Ovary (tissue), 9 donors: ENCODE results near the gene KAT8. TPM values are rescaled to one million over a fixed set of nuclear protein-coding genes. Genes with fewer than 3 reads are reported as not detected.
A peak's percentile ranks its signal among the peaks of the same experiment; 100 is the strongest.

Experiments
- DNase-seq, 5 donors: peaks; one replicate each; pipeline ENCODE4 v3.0.0-alpha.2; 2019 to 2020
- H3K27ac ChIP-seq, 2 donors: fragments of 200-600 bp; one replicate each; pipeline versions ENCODE4 v1.5.1 to v1.8.0; 2019 to 2022
- H3K27me3 ChIP-seq: fragments of 200-600 bp; one replicate; pipeline ENCODE4 v1.8.0; 2022
- H3K36me3 ChIP-seq: fragments of 200-600 bp; sonication (generic); one replicate; pipeline ENCODE4 v1.5.1; 2019
- H3K4me1 ChIP-seq: one replicate; pipeline ENCODE4 v1.8.1; 2013; ENCODE audit warnings: mild to moderate bottlenecking, moderate library complexity; ENCODE audit not compliant: insufficient read depth
- H3K4me3 ChIP-seq: fragments of 200-600 bp; sonication (generic); one replicate; pipeline ENCODE4 v1.5.1; 2017
- H3K9me3 ChIP-seq, 2 donors: fragments of 200-600 bp in 1 of 2; sonication (generic) in 1 of 2; one replicate each; pipeline versions ENCODE4 v1.5.1 to v1.8.1; 2013 to 2019; ENCODE audit warnings: mild to moderate bottlenecking in 1 of 2, moderate library complexity in 1 of 2
- EP300 ChIP-seq: sonication (generic); formaldehyde crosslinking; IDR thresholded peaks from one replicate; pipeline ENCODE4 v1.6.1; 2017; ENCODE audit warnings: antibody characterized with exemption
- POLR2A ChIP-seq: fragments of 450-650 bp; IDR thresholded peaks from one replicate; pipeline ENCODE4 v1.6.1; 2017; ENCODE audit warnings: antibody characterized with exemption, mild to moderate bottlenecking, moderate library complexity
- WGBS, 3 donors: extraction: QIAGEN DNeasy Blood & Tissue Kit in 1 of 3; methylation state at CpG; one replicate each; pipeline versions ENCODE4 v1.1.5 to v1.1.7; 2013 to 2017; 5-methylcytosine and 5-hydroxymethylcytosine counted together
- intact Hi-C, 4 donors: fragments of 100-400 bp; cut with DNase I; formaldehyde crosslinking; loops; one replicate each; pipeline versions ENCODE4 v1.11.0 to v1.15.1; 2022 to 2023
- polyA plus RNA-seq, 2 donors: library from polyadenylated mRNA; stranded (reverse); fragments of 200-250 nt in 1 of 2; fragments of 350-450 nt in 1 of 2; fragmentation: Illumina TruSeq in 1 of 2; extraction: RNeasy Lipid Tissue Mini Kit (QIAGEN cat#74804) in 1 of 2; gene quantifications; one replicate each; pipeline ENCODE4 v1.2.3, GENCODE V29; 2013 to 2014
- total RNA-seq, 7 donors: library from RNA; depleted of rRNA in 2 of 7; stranded (reverse); fragments of >200 nt in 2 of 7; fragmentation: NEBNext Ultra II Directional in 3 of 7; extraction: Animal tissue kit (Norgen Biotek cat#: 25700) in 3 of 7; gene quantifications; one replicate each; pipeline versions ENCODE4 v1.1.0 to v1.2.4, GENCODE V29; 2016 to 2023
- TF ChIP-seq, protein P1 (sequence below), 3 donors: fragments of 450-650 bp in 2 of 3; fragments of 200-600 bp in 1 of 3; IDR thresholded peaks; one replicate each; pipeline versions ENCODE4 v1.5.1 to v1.8.0; 2016 to 2022; ENCODE audit warnings: antibody characterized with exemption in 3 of 3, mild to moderate bottlenecking in 1 of 3
- donor health status: DM: no; HTN: no; CAD: no; lungs with moderate emphysema.
- donor health status: DM: no; HTN: no; CAD: no.
- donor health status: Bipolar disorder and iron deficiency.
- donor health status: DM: yes; HTN: yes; CAD: no.
- donor health status: DM: no; HTN: no; CAD: no.
- donor health status: DM: yes; HTN: yes; CAD: no.

Gene KAT8
- total and polyA plus RNA-seq, 9 donors = 66.4 to 129 (median 88.7) TPM

DNA sequence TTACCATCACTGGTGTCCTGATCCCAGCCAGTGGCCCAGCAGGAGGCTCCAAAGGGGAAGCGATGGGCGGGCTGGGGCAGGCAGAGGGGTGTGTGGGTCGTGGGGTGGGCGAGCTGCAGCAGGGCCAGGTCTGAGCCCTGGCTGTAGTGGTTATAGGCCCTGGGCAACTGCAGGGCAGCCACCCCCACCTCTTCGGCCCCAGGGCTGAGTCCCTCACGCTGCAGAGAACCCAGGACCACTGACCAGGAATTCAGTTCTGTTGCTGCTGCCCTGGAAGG lies 30.9 kb upstream of the KAT8 start:
- no peak overlapping the region for H3K4me3 ChIP-seq
- TF ChIP-seq EP300 = no peak
- no peak for TF ChIP-seq POLR2A
- TF ChIP-seq, protein P1, sequence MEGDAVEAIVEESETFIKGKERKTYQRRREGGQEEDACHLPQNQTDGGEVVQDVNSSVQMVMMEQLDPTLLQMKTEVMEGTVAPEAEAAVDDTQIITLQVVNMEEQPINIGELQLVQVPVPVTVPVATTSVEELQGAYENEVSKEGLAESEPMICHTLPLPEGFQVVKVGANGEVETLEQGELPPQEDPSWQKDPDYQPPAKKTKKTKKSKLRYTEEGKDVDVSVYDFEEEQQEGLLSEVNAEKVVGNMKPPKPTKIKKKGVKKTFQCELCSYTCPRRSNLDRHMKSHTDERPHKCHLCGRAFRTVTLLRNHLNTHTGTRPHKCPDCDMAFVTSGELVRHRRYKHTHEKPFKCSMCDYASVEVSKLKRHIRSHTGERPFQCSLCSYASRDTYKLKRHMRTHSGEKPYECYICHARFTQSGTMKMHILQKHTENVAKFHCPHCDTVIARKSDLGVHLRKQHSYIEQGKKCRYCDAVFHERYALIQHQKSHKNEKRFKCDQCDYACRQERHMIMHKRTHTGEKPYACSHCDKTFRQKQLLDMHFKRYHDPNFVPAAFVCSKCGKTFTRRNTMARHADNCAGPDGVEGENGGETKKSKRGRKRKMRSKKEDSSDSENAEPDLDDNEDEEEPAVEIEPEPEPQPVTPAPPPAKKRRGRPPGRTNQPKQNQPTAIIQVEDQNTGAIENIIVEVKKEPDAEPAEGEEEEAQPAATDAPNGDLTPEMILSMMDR (IDR thresholded peaks at IDR 0.05) = no peak
- 78 to 82% (median 79%) methylated on average over 4 to 6 of the region's 6 CpGs for WGBS, 3 donors
- intact Hi-C loops = loop anchor here in 1 of 4 donors (10.0 kb wide), 1 partner anchor 98 kb away; the partner anchor contains the start of gene FUS
- H3K27ac ChIP-seq = no peak overlapping the region
- peaks cover 2% of the 10 kb centered on the region for H3K4me1 ChIP-seq
- no peaks in the 10 kb centered on the region for H3K27me3 ChIP-seq
- H3K36me3 ChIP-seq = no peaks in the 10 kb centered on the region
- no peaks in the 10 kb centered on the region for H3K9me3 ChIP-seq
- no peak for DNase-seq

DNA sequence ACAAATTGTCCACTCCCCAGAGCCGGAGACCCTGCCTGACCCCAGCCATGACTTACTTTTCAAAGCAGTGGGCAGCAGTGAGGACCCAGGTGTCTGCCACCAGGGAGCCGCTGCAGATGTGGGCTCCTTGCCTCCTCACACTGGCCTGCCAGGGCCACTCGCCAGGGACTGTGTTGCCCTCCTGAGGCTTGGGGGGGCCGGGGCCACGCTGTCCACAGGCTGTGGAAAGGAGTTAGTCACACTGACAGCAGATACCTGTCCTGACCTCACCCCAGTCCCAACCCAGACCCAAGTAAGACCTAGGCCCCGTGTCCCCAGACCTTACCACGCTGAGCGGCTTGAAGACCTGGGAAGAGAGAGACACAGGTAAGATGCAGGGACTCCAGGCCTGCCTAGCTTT lies 30.0 kb upstream of the KAT8 start:
- H3K9me3 ChIP-seq = no peaks in the 10 kb centered on the region
- no peaks in the 10 kb centered on the region for H3K36me3 ChIP-seq
- no peak for DNase-seq
- H3K4me1 ChIP-seq = no peaks in the 10 kb centered on the region
- intact Hi-C loops = loop anchor here in 1 of 4 donors (10.0 kb wide), 1 partner anchor 97 kb away; the partner anchor contains the start of gene FUS
- H3K27ac ChIP-seq = no peak overlapping the region
- TF ChIP-seq POLR2A = no peak
- TF ChIP-seq, protein P1 (IDR thresholded peaks at IDR 0.05) = no peak
- no peak for TF ChIP-seq EP300
- 88 to 93% (median 92%) methylated on average over 8 of the region's 8 CpGs for WGBS, 3 donors
- no peaks in the 10 kb centered on the region for H3K27me3 ChIP-seq
- H3K4me3 ChIP-seq = no peak overlapping the region

DNA sequence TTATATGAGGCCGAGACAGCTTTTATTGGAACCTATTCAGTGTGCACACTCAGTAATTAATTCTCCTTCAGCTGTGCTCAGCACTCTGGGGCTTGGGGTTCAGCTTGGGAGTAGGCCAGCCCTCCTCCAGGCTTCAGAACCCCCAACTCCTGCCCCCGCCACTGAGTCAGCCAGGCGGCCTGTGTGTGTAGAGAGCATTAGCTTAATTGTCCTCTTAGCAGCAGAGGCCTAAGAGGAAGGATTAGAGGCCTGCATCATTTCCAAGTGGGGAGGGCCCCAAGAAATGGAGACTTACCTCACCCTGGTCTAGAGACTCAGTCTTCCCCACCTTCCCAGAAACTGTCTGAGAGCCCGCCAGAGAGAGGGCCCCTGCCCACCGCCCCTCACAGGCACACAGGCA lies 29.5 kb upstream of the KAT8 start:
- Histone ChIP-seq H3K4me3 (no peak overlapping the region), H3K27ac (no peak overlapping the region), H3K9me3 (no peaks in the 10 kb centered on the region), H3K36me3 (no peaks in the 10 kb centered on the region), H3K27me3 (no peaks in the 10 kb centered on the region), H3K4me1 (no peaks in the 10 kb centered on the region)
- WGBS, 3 donors = 72 to 79% (median 74%) methylated on average over 5 of the region's 5 CpGs
- no peak for TF ChIP-seq POLR2A
- no peak for TF ChIP-seq EP300
- intact Hi-C loops = loop anchor here in 1 of 4 donors (10.0 kb wide), 1 partner anchor 97 kb away; the partner anchor contains the start of gene FUS
- DNase-seq = no peak

DNA sequence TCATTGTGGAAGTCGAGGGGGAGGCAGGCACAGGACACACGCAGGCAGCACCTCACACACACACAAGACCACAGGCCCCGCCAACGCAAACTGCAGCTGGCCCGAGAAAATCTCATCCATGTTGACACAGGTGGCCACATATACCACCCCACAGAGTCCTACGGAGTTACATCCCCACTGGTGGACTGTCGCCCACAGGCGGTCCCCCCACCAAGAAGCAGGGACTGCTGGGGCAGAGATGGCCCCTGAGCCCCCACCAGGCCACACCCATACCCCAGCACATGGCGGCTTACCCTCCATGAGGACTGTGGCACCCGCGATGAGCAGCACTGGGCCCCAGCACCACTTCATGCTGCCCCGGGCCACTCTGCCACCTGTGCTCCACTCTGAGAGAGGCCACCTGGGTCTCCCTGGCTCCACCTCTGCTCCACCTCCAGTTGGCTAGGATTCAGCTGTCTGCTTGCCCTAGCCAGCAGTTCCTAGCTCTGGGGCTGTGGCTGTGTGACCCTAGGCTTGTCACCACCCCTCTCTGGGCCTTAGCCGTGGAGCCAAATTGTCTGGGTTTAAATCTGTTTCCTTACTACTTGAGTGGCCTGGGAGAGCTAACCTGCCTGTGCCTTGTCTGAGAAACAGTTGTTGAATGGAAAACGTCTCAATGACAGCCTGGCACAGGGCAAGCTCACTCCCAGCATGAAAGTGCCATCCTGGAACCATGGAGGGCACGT lies 28.8 kb upstream of the KAT8 start, which contains the start of gene PRSS53:
Gene PRSS53 (minus strand): TSS at position 485 of the 725 bp plus-strand sequence. CDS start 134 bp downstream, at position 351.
- intact Hi-C loops = loop anchor here in 1 of 4 donors (10.0 kb wide), 1 partner anchor 96 kb away; the partner anchor contains the start of gene FUS
- Histone ChIP-seq H3K36me3 (no peaks in the 10 kb centered on the region), H3K4me3 (no peak within 1 kb of the TSS), H3K27me3 (no peaks in the 10 kb centered on the region), H3K27ac (no peak within 1 kb of the TSS), H3K9me3 (no peaks in the 10 kb centered on the region), H3K4me1 (peaks cover 4% of the 10 kb centered on the region)
- 72 to 81% (median 76%) methylated on average over 15 of the region's 15 CpGs for WGBS, 3 donors
- DNase-seq = peak in 1 of 5 donors; percentile 33
- no peak for TF ChIP-seq POLR2A
- TF ChIP-seq, protein P1 (IDR thresholded peaks at IDR 0.05) = no peak
- no peak for TF ChIP-seq EP300

DNA sequence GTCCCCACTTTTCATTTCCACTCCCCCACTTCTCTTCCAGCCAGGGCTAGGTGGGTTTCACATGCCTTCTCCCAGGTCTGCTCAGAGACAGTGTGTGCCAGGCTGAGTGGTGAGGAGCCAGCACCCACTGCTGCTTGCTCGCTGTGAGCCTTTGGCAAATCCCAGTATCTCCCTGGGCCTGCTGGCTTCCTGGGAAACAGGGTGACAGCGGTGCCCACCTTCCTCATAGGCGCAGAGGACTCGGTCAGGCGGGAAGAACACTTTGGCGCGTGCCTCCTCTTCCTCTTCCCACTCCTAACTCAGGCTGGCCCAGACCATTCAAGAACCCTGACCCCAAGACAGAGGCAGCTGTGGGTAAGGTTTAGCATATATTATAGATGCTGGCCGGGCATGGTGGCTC lies 28.3 kb upstream of the KAT8 start:
- Histone ChIP-seq H3K9me3 (no peaks in the 10 kb centered on the region), H3K4me1 (peaks cover 4% of the 10 kb centered on the region), H3K27me3 (no peaks in the 10 kb centered on the region), H3K36me3 (no peaks in the 10 kb centered on the region), H3K4me3 (no peak overlapping the region), H3K27ac (no peak overlapping the region)
- WGBS, 3 donors = 91 to 96% (median 95%) methylated on average over 8 of the region's 8 CpGs
- DNase-seq = no peak
- intact Hi-C loops = loop anchor here in 1 of 4 donors (10.0 kb wide), 1 partner anchor 96 kb away; the partner anchor contains the start of gene FUS
- TF ChIP-seq, protein P1 (IDR thresholded peaks at IDR 0.05) = no peak
- no peak for TF ChIP-seq POLR2A
- TF ChIP-seq EP300 = no peak
